Stimulated activated CD4-positive, alpha-beta T cell treated with anti-CD3 and anti-CD28 coated beads, Interleukin-1b, Interleukin-23, amount 100 ng/mL, for 4 hours (primary cell): Measurements from ENCODE around the gene COL28A1.

Experiments used
- DNase-seq, 2 donors: peaks; one replicate each; pipeline ENCODE4 v3.0.0-alpha.2; 2020; ENCODE audit warnings: low read depth in 2 of 2

COL28A1 gene

DNA sequence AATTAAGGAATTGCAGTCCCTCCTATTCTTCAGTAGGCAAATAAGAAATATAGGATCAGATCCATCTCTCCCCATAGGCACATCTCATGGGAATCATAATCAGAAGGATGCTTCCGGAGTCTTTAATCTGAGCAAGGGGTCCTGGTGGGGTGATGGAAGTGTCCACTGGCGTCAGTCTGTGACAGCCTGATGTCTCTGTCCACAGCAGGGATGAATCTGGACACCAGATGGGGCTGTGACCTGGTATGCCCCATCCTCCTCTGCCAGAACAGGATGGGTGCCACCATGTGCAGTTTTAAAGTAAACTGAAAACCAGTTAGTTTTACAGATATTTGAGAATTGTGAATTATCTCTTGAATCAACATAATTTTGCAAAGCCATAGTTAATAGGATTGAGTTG is 204.7 kb downstream of the COL28A1 start:
- DNase-seq = no peak

DNA sequence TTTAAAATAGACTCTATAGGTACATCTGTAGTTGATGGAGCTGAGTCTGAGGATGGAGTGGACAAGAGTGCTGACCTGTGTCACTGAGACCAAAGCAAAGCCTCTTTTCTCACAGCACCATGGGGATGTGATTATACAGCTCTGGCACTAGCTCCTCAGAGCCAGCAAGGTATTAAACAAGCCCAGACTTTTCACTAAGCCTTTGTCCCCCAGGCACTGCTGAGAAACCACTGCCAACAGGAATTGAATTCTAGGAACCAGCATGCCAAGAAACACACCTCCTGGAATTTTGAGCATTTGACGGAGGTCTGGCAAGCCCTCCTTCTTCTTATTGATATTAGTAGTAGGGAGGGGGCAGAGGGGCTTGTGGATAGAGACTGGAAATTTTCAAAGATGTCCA is 206.3 kb downstream of the COL28A1 start:
- no peak for DNase-seq

- DNase-seq = no peak
Measured at GRCh38 chr7:7327423-7327822, 208.2 kb downstream of the COL28A1 start.

GRCh38 chr7:7324698-7325097 is 211.0 kb downstream of the COL28A1 start:
- no peak for DNase-seq

- DNase-seq = no peak
Measured at GRCh38 chr7:7323921-7324320, 211.8 kb downstream of the COL28A1 start.

GRCh38 chr7:7323352-7323751 is 212.3 kb downstream of the COL28A1 start:
- no peak for DNase-seq

DNA sequence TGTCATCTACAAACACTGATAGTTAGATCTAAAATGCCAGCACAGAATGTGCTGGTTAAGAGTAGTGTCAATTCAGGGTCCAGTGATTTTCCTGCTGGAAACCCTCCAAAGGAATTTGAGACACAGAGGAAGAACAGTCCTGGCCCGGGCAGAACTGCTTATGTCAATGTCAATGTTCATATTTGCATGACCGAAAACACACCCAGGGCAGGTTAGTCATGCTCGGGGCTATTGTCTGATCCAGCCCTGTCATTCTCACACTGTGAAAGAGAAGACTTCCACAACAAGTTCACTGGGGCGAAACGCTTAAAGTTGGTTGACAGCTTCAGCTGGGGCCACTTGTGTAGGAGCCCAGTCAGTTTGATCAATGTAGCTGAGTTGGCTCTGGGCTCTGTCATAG is 214.0 kb downstream of the COL28A1 start:
- no peak for DNase-seq

DNA sequence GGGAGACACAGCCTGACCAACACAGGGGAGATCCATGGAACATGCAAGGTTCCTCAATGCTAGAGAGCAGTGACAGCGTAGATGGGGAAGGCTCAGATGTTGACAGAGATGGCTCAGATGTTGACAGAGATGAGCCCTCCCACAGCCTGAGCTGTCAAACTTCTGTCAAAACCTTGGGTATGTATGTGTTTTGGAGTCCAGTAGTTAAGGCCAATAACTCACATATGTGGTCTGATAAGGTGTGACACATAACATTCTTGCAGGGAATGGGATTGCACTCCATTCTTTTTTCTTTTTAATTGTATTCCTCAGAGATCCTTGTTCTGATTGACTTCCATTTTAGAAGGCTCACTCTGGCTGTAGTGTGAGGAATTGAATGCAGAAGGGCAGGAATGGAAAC is 217.1 kb downstream of the COL28A1 start:
- no peak for DNase-seq

GRCh38 chr7:7317850-7318249 is 217.8 kb downstream of the COL28A1 start:
- DNase-seq = no peak

DNA sequence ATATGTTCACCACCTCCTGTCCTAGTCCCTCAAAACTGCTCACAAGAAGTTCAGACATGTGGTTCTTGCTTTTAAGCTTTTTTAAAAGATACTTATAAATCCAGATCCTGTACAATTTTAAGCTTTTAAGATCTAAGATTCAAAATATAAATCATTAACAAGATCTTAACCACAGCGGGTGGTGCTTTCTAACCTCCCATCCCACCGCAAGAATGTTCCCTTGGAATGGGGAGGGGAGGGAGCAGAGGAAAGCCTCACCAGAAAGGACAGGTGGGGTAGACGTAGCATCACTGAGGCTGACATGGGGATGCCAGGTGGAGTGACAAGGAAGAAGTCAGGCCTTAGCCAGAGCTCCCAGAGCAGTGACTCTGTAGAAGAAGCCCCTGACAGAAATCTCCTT is 219.8 kb downstream of the COL28A1 start:
- DNase-seq = no peak

DNA sequence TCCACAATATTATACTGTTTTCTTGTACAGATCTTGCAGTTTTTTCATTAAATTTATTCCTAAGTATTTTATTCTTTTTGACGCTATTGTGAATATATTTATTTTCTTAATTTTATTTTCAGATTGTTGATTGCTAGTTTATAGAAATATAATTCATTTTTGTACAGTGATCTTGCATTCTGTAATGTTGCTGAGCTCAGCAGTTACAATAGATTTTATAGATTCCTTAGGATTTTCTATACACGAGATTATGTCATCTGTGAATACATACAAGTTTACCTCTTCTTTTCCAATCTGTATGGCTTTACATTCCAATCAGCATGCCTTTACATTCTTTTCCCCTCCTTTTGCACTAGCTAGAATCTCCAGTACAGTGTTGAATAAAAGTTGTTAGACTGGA is 223.3 kb downstream of the COL28A1 start:
- DNase-seq = no peak

DNA sequence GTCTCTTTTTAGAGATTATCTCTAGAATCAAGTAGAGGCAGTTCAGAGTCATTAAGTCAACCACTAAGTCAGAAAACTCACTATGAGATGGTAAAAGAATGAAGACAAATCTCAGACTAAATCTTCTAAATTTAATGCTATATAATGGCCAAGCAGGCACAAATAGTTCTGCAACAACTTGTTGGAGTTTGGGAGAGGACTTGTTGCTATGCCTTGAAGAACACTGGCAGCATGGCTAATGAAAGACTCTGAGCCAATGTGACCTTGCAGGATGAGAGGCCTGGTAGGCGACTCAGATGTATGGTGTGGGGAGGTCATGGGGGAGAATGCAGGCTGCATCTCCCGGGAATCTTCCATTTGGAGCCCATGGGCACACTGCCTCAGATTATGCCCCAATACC is 224.7 kb downstream of the COL28A1 start:
- DNase-seq = no peak

DNA sequence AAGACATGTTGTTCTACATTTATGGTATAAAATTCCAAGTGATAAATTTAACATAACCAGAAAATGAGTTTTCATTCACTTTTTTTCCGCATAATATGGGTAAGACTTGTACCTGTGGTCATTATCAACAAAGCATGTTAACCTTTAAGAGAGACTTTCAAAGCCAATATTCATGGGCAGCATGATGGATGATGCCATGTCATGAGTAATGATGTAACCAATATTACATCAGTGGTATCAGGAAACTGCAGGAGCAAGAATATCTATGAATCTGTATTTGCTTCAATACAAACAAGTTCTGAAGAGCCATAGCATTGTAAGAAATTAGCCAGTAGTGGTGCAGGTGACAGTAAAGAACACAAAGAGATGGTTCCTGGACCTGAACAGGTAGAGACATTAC is 226.5 kb downstream of the COL28A1 start:
- DNase-seq = no peak
